HepG2 (cell line): ENCODE data around the gene DDR2.

ENCODE experiments used
- MAX ChIP-seq: IDR thresholded peaks from 2 replicates; pipeline ENCODE4 v1.6.1; 2012; ENCODE audit warnings: inconsistent platforms
- POLR2A ChIP-seq, 2 experiments: IDR thresholded peaks; 2 replicates each; pipeline ENCODE4 v1.6.1; 2011; ENCODE audit warnings: low read depth in 2 of 2, low read length in 2 of 2, mild to moderate bottlenecking in 1 of 2, moderate library complexity in 1 of 2; ENCODE audit not compliant: insufficient read depth in 1 of 2
- SUZ12 ChIP-seq: fragments of 150-350 bp; IDR thresholded peaks from 2 replicates; pipeline ENCODE4 v1.6.1; 2014; ENCODE audit warnings: low read depth, low read length
- ZNF639 ChIP-seq: conservative IDR thresholded peaks from 2 replicates; pipeline ENCODE4 v1.6.1; 2018; ENCODE audit warnings: missing genetic modification reagents
- TF ChIP-seq, protein P1 (sequence below): sonication (generic); formaldehyde crosslinking; IDR thresholded peaks from 2 replicates; pipeline ENCODE4 v1.5.0; 2020; ENCODE audit warnings: mild to moderate bottlenecking, missing genetic modification reagents, moderate library complexity

GRCh38 chr1:162722036-162722435 lies 89.8 kb downstream of the DDR2 start:
- no peak for TF ChIP-seq ZNF639 (CRISPR knock-in tag)
- TF ChIP-seq, protein P1, sequence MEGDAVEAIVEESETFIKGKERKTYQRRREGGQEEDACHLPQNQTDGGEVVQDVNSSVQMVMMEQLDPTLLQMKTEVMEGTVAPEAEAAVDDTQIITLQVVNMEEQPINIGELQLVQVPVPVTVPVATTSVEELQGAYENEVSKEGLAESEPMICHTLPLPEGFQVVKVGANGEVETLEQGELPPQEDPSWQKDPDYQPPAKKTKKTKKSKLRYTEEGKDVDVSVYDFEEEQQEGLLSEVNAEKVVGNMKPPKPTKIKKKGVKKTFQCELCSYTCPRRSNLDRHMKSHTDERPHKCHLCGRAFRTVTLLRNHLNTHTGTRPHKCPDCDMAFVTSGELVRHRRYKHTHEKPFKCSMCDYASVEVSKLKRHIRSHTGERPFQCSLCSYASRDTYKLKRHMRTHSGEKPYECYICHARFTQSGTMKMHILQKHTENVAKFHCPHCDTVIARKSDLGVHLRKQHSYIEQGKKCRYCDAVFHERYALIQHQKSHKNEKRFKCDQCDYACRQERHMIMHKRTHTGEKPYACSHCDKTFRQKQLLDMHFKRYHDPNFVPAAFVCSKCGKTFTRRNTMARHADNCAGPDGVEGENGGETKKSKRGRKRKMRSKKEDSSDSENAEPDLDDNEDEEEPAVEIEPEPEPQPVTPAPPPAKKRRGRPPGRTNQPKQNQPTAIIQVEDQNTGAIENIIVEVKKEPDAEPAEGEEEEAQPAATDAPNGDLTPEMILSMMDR (CRISPR knock-in tag), result no peak
- no peak for TF ChIP-seq MAX
- TF ChIP-seq SUZ12, result no peak
- no peak for TF ChIP-seq POLR2A (IDR thresholded peaks at IDR 0.05; ENCODE audit: insufficient read depth in 1 of 2, low read depth in 2 of 2, low read length in 2 of 2)
